Spinal cord (tissue), 10 donors: ENCODE measurements around the gene LST1. TPM values are rescaled to one million over a fixed set of nuclear protein-coding genes. Genes with fewer than 3 reads are reported as not detected.
"Not testable (repeated sequence)": the region's sequence is repeated elsewhere in the genome, so short reads cannot be mapped to it uniquely, and the experiment has no call there.

Experiments used
- DNase-seq, 6 donors: peaks; one replicate each; pipeline versions ENCODE4 v3.0.0 to v3.0.0-alpha.2; 2013 to 2015; ENCODE audit warnings: low spot score in 6 of 6, low read depth in 4 of 6
- H3K27ac ChIP-seq: one replicate; pipeline ENCODE4 v1.5.1; 2013; ENCODE audit warnings: low read depth, low read length, control low read depth
- H3K27me3 ChIP-seq: one replicate; pipeline ENCODE4 v1.6.1; 2013; ENCODE audit warnings: low read length; ENCODE audit not compliant: control insufficient read depth, insufficient read depth
- H3K36me3 ChIP-seq: one replicate; pipeline ENCODE4 v1.6.1; 2013; ENCODE audit warnings: low read length; ENCODE audit not compliant: control insufficient read depth, insufficient read depth
- H3K4me1 ChIP-seq: one replicate; pipeline ENCODE4 v1.6.1; 2013; ENCODE audit warnings: low read length; ENCODE audit not compliant: control insufficient read depth, insufficient read depth
- H3K4me3 ChIP-seq: one replicate; pipeline ENCODE4 v1.5.1; 2013; ENCODE audit warnings: low read depth, low read length, control low read depth
- H3K9me3 ChIP-seq: one replicate; pipeline ENCODE4 v1.6.1; 2013; ENCODE audit warnings: low read length; ENCODE audit not compliant: control insufficient read depth, insufficient read depth
- WGBS: methylation state at CpG from one replicate; pipeline ENCODE4 v1.1.5; 2013; ENCODE audit warnings: missing lambda C conversion rate; ENCODE audit not compliant: insufficient coverage; 5-methylcytosine and 5-hydroxymethylcytosine counted together
- polyA plus RNA-seq, 2 donors: library from polyadenylated mRNA; unstranded; fragments of 120-200 nt; gene quantifications; one replicate each; pipeline ENCODE4 v1.2.1, GENCODE V29; 2013; ENCODE audit not compliant: insufficient read length in 2 of 2
- total RNA-seq, 2 donors: library from RNA; depleted of rRNA in 1 of 2; stranded (reverse); fragments of 120-200 nt in 1 of 2; fragments of >200 nt in 1 of 2; gene quantifications; one replicate each; pipeline versions ENCODE4 v1.2.3 to v1.2.4, GENCODE V29; 2013 to 2014
- donor health status: healthy.

The LST1 gene
- total and polyA plus RNA-seq, 4 donors = 9.0 to 15.2 (median 11.7) TPM

- Histone ChIP-seq H3K27me3 (no peaks in the 10 kb centered on the region), H3K36me3 (peaks cover 24% of the 10 kb centered on the region), H3K4me3 (peak within 1 kb of the TSS; percentile 62), H3K4me1 (peaks cover 31% of the 10 kb centered on the region), H3K9me3 (no peaks in the 10 kb centered on the region), H3K27ac (peak within 1 kb of the TSS; percentile 83)
- DNase-seq = peak; percentile 83 to 99 (median 92)
- WGBS = 2% methylated on average over 9 of the region's 11 CpGs
Observed at GRCh38 chr6:31546339-31546957, 39.6 kb upstream of the LST1 start, which contains the start of gene ATP6V1G2. Gene ATP6V1G2, minus strand, starts transcription at chr6:31546608. Its CDS starts 49 bp downstream, at chr6:31546559.

DNA sequence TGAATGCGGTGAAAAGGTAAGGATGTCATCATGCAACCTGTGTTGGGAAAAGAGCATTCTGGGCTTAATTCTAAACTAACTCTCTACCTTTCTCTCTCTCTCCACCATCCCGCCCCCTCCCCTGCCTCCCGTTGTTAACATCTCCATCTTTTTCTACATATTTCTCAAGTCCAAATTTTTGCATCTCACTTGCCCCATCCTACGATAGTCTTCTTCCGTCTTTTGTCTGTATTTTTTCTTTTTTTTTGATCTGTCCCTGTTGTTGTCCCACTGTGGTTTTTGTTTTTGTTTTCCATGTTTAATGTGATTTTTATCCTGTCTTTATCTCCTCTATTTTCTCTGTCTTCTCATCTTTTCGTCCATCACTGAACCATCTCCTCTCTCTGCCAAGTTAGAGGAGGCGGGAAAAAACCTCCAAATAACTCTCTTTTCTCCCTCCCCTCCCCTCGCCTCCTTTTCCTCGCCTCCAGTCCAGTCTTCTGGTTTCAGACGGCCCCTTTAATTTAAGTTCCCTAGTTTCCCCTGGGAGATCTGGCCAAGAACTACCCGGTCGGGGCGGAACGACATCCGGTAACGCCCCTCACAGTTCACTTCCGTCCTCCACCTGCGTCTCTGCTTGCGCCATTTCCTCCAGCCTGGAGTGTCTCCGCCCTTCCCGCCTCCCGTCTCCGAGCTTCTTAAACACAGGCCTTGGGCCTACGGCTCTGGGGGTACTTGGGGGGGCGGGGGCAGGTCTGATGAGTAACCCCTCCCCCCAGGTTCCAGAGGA, 38.9 kb upstream of the LST1 start, which contains the start of gene NFKBIL1:
TSS of gene NFKBIL1 (plus strand) at position 651 of the 769 bp plus-strand sequence. CDS start at position 738, 87 bp downstream.
- no peaks in the 10 kb centered on the region for H3K9me3 ChIP-seq
- H3K4me1 ChIP-seq = peaks cover 29% of the 10 kb centered on the region
- WGBS = under 1% methylated on average over 16 of the region's 25 CpGs
- H3K27me3 ChIP-seq = no peaks in the 10 kb centered on the region
- DNase-seq = peak; percentile 90 to 99 (median 94)
- H3K36me3 ChIP-seq = peaks cover 29% of the 10 kb centered on the region
- peak within 1 kb of the TSS; percentile 83 for H3K27ac ChIP-seq
- peak within 1 kb of the TSS; percentile 62 for H3K4me3 ChIP-seq

GRCh38 chr6:31547727-31548543, 38.1 kb upstream of the LST1 start:
- Histone ChIP-seq H3K4me3 (peak overlapping the region; percentile 62), H3K36me3 (peaks cover 31% of the 10 kb centered on the region), H3K27ac (peak overlapping the region; percentile 83), H3K9me3 (no peaks in the 10 kb centered on the region), H3K27me3 (no peaks in the 10 kb centered on the region), H3K4me1 (peaks cover 22% of the 10 kb centered on the region)
- 81% methylated on average over 21 of the region's 24 CpGs for WGBS
- DNase-seq = no peak

- Histone ChIP-seq H3K9me3 (no peaks in the 10 kb centered on the region), H3K27me3 (no peaks in the 10 kb centered on the region), H3K4me1 (peaks cover 22% of the 10 kb centered on the region), H3K27ac (no peak overlapping the region), H3K36me3 (peaks cover 32% of the 10 kb centered on the region), H3K4me3 (no peak overlapping the region)
- DNase-seq = no peak
- no CpG with 5 or more reads among the region's 2 CpGs for WGBS
Observed at GRCh38 chr6:31548544-31548873, 37.6 kb upstream of the LST1 start.

DNA sequence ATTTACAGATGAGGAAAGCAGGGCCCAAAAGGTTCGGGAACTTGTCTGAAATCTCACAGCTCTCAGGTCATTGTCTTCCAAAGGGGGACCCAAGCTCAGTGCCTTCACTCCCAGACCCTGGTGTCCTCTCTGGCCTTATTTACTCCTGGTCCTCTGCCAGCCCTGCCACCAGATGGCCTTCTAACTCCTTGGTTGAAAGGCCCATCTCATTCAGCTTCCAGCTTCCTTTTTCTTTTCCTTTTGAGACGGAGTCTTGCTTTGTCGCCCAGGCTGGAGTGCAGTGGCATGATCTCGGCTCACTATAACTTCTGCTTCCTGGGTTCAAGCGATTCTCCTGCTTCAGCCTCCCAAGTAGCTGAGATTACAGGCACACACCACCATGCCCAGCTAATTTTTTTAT, 34.7 kb upstream of the LST1 start:
- H3K27me3 ChIP-seq, H3K9me3 ChIP-seq, H3K4me3 ChIP-seq, H3K27ac ChIP-seq: not testable (repeated sequence)
- peaks cover 10% of the 10 kb centered on the region for H3K4me1 ChIP-seq
- DNase-seq = peak in 2 of 6 donors; percentile 18 to 51
- peaks cover 47% of the 10 kb centered on the region for H3K36me3 ChIP-seq
- 41% methylated on average over 3 of the region's 5 CpGs for WGBS

- Histone ChIP-seq H3K9me3 (no peaks in the 10 kb centered on the region), H3K4me1 (peaks cover 6% of the 10 kb centered on the region), H3K27me3 (no peaks in the 10 kb centered on the region), H3K36me3 (peaks cover 65% of the 10 kb centered on the region), H3K4me3 (no peak overlapping the region), H3K27ac (no peak overlapping the region)
- 40% methylated on average over 1 of the region's 3 CpGs for WGBS
- no peak for DNase-seq
Observed at GRCh38 chr6:31556307-31556706, 29.8 kb upstream of the LST1 start.

- Histone ChIP-seq H3K27me3 (no peaks in the 10 kb centered on the region), H3K4me1 (peaks cover 6% of the 10 kb centered on the region), H3K27ac (no peak overlapping the region), H3K9me3 (no peaks in the 10 kb centered on the region), H3K4me3 (no peak overlapping the region), H3K36me3 (peaks cover 56% of the 10 kb centered on the region)
- 86% methylated on average over 19 of the region's 24 CpGs for WGBS
- DNase-seq = no peak
Observed at GRCh38 chr6:31557443-31558317, 28.4 kb upstream of the LST1 start.

GRCh38 chr6:31558318-31558625, 27.8 kb upstream of the LST1 start:
- no peaks in the 10 kb centered on the region for H3K9me3 ChIP-seq
- H3K4me3 ChIP-seq = no peak overlapping the region
- no peaks in the 10 kb centered on the region for H3K27me3 ChIP-seq
- H3K4me1 ChIP-seq = peaks cover 6% of the 10 kb centered on the region
- no peak overlapping the region for H3K27ac ChIP-seq
- no peak for DNase-seq
- 92% methylated on average over 8 of the region's 8 CpGs for WGBS
- peaks cover 56% of the 10 kb centered on the region for H3K36me3 ChIP-seq
